ENCODE results near the gene FBXL16. TPM values are rescaled to one million over a fixed set of nuclear protein-coding genes. Genes with fewer than 3 reads are reported as not detected.
A peak's percentile ranks its signal among the peaks of the same experiment; 100 is the strongest.

FBXL16 gene
- polyA plus RNA-seq, 1 of the 3 experiments (the other 2 are of a cell fraction), result 19.8 TPM

- CTCF ChIA-PET, result interaction anchor here (1.2 to 6.3 kb wide), 13 partner anchors 7 to 277 kb away, joined by 4 to 69 read pairs (median 8); partner anchors contain the start of genes JMJD8, RHBDL1 and WDR90
- Histone ChIP-seq H3K4me2 (peak overlapping the region; percentile 96), H3K27me3 (ENCODE audit: insufficient read depth) (no peaks in the 10 kb centered on the region), H3K9me3 (no peaks in the 10 kb centered on the region), H4K20me1 (ENCODE audit: insufficient read depth) (0 out of 2 replicates have a peak, but pooled peaks cover 6% of the 10 kb centered on the region), H3K27ac (ENCODE audit: low read depth in 2 of 2, low read length in 1 of 2) (peak overlapping the region; percentile 56 to 75; a peak in 3 of 4 replicates), H3K9ac (peak overlapping the region; percentile 88), H3K9me2 (no peaks in the 10 kb centered on the region), H2AFZ (ENCODE audit: low read depth) (no peak overlapping the region), H3F3A (replicated peaks; ENCODE audit: insufficient read depth) (no peaks in the 10 kb centered on the region), H3K4me3 (ENCODE audit: low read depth in 2 of 2, low read length in 1 of 2) (peak overlapping the region; percentile 88 to 93), H3K79me2 (ENCODE audit: insufficient read depth) (peaks cover 25% of the 10 kb centered on the region), H3K4me1 (ENCODE audit: control insufficient read depth in 1 of 2, insufficient read depth in 2 of 2, low read depth in 1 of 2, low read length in 1 of 2) (peaks cover 0 to 15% of the 10 kb centered on the region in 2 experiments; a peak in 1 of 4 replicates), H3K36me3 (replicated peaks in 1 of 2; ENCODE audit: control insufficient read depth in 1 of 2, insufficient read depth in 2 of 2, low read length in 1 of 2) (peaks cover 5 to 45% of the 10 kb centered on the region in 2 experiments)
- TF ChIP-seq POLR2AphosphoS5 (IDR thresholded peaks at IDR 0.05; ENCODE audit: low read depth, low read length) (no peak), FOSL2 (IDR thresholded peaks at IDR 0.05; ENCODE audit: borderline replicate concordance, low read depth) (no peak), MAX (IDR thresholded peaks at IDR 0.05; ENCODE audit: low read depth) (peak; percentile 38; the same call in 1 of the 2 replicates), EZH2phosphoT487 (IDR thresholded peaks at IDR 0.05; ENCODE audit: borderline replicate concordance, low read depth) (no peak)
- POLR2A ChIA-PET, result interaction anchor here (0.9 to 1.0 kb wide), 2 partner anchors 11 to 16 kb away, joined by 3 to 4 read pairs; partner anchors contain the start of gene JMJD8
- 40% methylated on average over 1 of the region's 50 CpGs for WGBS (ENCODE audit: low lambda C conversion rate)
- peak; percentile 51 for DNase-seq
Observed at GRCh38 chr16:668519-669171, 37.0 kb downstream of the FBXL16 start.

- Histone ChIP-seq H2AFZ (ENCODE audit: low read depth) (peak within 1 kb of the TSS; percentile 36; the same call in 1 of the 2 replicates), H3K36me3 (replicated peaks in 1 of 2; ENCODE audit: control insufficient read depth in 1 of 2, insufficient read depth in 2 of 2, low read length in 1 of 2) (peaks cover 5 to 42% of the 10 kb centered on the region in 2 experiments), H3K9me2 (no peaks in the 10 kb centered on the region), H3K4me2 (peak within 1 kb of the TSS; percentile 96), H3K79me2 (ENCODE audit: insufficient read depth) (peaks cover 25% of the 10 kb centered on the region), H3K27ac (ENCODE audit: low read depth in 2 of 2, low read length in 1 of 2) (peak within 1 kb of the TSS; percentile 56 to 81), H3K4me1 (ENCODE audit: control insufficient read depth in 1 of 2, insufficient read depth in 2 of 2, low read depth in 1 of 2, low read length in 1 of 2) (peaks cover 0 to 15% of the 10 kb centered on the region in 2 experiments; a peak in 1 of 4 replicates), H3K27me3 (ENCODE audit: insufficient read depth) (no peaks in the 10 kb centered on the region), H3K9ac (peak within 1 kb of the TSS; percentile 88), H4K20me1 (ENCODE audit: insufficient read depth) (0 out of 2 replicates have a peak, but pooled peaks cover 6% of the 10 kb centered on the region), H3K4me3 (ENCODE audit: low read depth in 2 of 2, low read length in 1 of 2) (peak within 1 kb of the TSS; percentile 88 to 93), H3K9me3 (no peaks in the 10 kb centered on the region), H3F3A (replicated peaks; ENCODE audit: insufficient read depth) (no peaks in the 10 kb centered on the region)
- ChIA-PET CTCF (interaction anchor here (0.6 to 6.3 kb wide), 19 partner anchors 8 to 276 kb away, joined by 3 to 69 read pairs (median 5); partner anchors contain the start of genes JMJD8, RHBDL1, WDR24 and WDR90), POLR2A (interaction anchor here (0.6 to 1.5 kb wide), 3 partner anchors 11 to 16 kb away, joined by 4 read pairs; partner anchors contain the start of genes JMJD8 and STUB1)
- under 1% methylated on average over 26 of the region's 78 CpGs for WGBS (ENCODE audit: low lambda C conversion rate)
- DNase-seq, result peak; percentile 96
- TF ChIP-seq ZBTB33 (IDR thresholded peaks at IDR 0.05; ENCODE audit: borderline replicate concordance, low read depth) (peak; percentile 52; the same call in 1 of the 2 replicates), MXI1 (IDR thresholded peaks at IDR 0.05; ENCODE audit: low read depth, low read length) (peak; percentile 76; the same call in 1 of the 2 replicates), TCF12 (IDR thresholded peaks at IDR 0.05) (no peak), POLR2AphosphoS5 (IDR thresholded peaks at IDR 0.05; ENCODE audit: low read depth, low read length) (peak; percentile 77; the same call in 1 of the 2 replicates), CHD2 (IDR thresholded peaks at IDR 0.05; ENCODE audit: low read length, partially characterized antibody) (peak; percentile 73), REST (IDR thresholded peaks at IDR 0.05; ENCODE audit: low read depth, low read length) (peak; percentile 74), ELF1 (IDR thresholded peaks at IDR 0.05) (peak; percentile 79), PBX3 (IDR thresholded peaks at IDR 0.05) (peak; percentile 57), RAD21 (IDR thresholded peaks at IDR 0.05; ENCODE audit: low read length) (peak; percentile 44; the same call in 1 of the 2 replicates), YY1 (IDR thresholded peaks at IDR 0.05; ENCODE audit: low read depth) (peak; percentile 83), TAF1 (IDR thresholded peaks at IDR 0.05; ENCODE audit: borderline replicate concordance, low read depth, low read length) (peak; percentile 90), FOSL2 (IDR thresholded peaks at IDR 0.05; ENCODE audit: borderline replicate concordance, low read depth) (no peak; the same call in 1 of the 2 replicates), JUND (IDR thresholded peaks at IDR 0.05) (no peak), TEAD4 (IDR thresholded peaks at IDR 0.05; ENCODE audit: borderline replicate concordance, insufficient read depth) (no peak)
Observed at GRCh38 chr16:667780-668518, 37.7 kb downstream of the FBXL16 start, which contains the start of gene RHOT2. TSS of gene RHOT2 (plus strand) at chr16:668132. CDS start at chr16:668200, 68 bp downstream.
